ENCODE measurements around the gene ADAM12. TPM values are rescaled to one million over a fixed set of nuclear protein-coding genes. Genes with fewer than 3 reads are reported as not detected.

ADAM12 gene
- total and polyA plus RNA-seq, 2 of the 13 experiments (the other 11 are each of a cell fraction or from before 2014, with no cell fraction given) = not detected

DNA sequence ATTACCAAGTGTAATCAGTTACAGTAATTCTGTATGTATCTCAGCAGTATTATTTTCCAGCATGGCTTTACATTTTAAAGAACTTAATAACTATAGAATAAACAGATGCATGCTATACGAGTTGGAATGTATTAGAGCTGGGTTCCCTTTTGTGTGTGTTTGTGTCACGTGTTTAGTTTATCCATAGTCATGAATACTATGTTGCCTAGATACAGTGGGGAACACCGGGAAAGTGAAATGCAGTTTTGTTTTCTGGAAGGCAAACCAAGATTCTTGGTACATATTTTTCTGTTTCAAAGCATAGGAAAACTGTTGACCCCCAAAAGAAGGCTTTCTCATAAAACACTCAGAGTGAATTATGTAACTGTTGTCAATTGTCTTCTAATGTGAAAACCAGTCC lies 372.9 kb downstream of the ADAM12 start (continued):
- TF ChIP-seq, protein P1, sequence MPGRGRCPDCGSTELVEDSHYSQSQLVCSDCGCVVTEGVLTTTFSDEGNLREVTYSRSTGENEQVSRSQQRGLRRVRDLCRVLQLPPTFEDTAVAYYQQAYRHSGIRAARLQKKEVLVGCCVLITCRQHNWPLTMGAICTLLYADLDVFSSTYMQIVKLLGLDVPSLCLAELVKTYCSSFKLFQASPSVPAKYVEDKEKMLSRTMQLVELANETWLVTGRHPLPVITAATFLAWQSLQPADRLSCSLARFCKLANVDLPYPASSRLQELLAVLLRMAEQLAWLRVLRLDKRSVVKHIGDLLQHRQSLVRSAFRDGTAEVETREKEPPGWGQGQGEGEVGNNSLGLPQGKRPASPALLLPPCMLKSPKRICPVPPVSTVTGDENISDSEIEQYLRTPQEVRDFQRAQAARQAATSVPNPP (CRISPR knock-in tag; IDR thresholded peaks at IDR 0.05) = no peak
- no peak for TF ChIP-seq NR2F6 (IDR thresholded peaks at IDR 0.05)
- TF ChIP-seq NR2F6 (CRISPR knock-in tag; IDR thresholded peaks at IDR 0.05) = no peak
- TF ChIP-seq PCBP1 (IDR thresholded peaks at IDR 0.05; ENCODE audit: borderline replicate concordance, low read depth, low read length) = no peak
- no peak for TF ChIP-seq CHD2 (IDR thresholded peaks at IDR 0.05; ENCODE audit: low read depth, low read length)
- no peak for TF ChIP-seq WIZ (CRISPR knock-in tag; IDR thresholded peaks at IDR 0.05)
- no peak for TF ChIP-seq NFE2 (CRISPR knock-in tag; IDR thresholded peaks at IDR 0.05)
- TF ChIP-seq, protein P2, sequence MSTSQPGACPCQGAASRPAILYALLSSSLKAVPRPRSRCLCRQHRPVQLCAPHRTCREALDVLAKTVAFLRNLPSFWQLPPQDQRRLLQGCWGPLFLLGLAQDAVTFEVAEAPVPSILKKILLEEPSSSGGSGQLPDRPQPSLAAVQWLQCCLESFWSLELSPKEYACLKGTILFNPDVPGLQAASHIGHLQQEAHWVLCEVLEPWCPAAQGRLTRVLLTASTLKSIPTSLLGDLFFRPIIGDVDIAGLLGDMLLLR (CRISPR knock-in tag; IDR thresholded peaks at IDR 0.05) = no peak
- TF ChIP-seq, protein P3, sequence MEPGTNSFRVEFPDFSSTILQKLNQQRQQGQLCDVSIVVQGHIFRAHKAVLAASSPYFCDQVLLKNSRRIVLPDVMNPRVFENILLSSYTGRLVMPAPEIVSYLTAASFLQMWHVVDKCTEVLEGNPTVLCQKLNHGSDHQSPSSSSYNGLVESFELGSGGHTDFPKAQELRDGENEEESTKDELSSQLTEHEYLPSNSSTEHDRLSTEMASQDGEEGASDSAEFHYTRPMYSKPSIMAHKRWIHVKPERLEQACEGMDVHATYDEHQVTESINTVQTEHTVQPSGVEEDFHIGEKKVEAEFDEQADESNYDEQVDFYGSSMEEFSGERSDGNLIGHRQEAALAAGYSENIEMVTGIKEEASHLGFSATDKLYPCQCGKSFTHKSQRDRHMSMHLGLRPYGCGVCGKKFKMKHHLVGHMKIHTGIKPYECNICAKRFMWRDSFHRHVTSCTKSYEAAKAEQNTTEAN (CRISPR knock-in tag; conservative IDR thresholded peaks at IDR 0.05) = no peak

DNA sequence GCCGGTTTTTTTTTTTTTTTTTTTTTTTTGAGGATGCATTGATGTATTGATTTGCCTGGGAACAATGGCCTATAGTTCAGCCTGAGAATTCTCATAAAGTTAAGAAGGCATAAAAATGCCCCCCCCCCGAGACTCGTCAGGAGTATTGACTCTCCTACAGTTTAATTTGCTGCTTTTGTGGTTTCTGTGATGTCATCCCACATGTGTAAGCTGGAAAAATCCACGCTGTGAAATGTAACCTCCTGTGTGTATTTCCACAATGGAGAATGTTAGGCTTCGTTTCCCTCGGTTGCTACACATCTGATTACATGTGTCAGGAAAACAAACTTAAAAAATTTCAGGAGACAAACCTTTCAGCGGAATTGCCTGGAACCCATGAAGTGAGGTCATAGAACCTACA lies 374.0 kb downstream of the ADAM12 start:
- in situ Hi-C loops (cut with HindIII; ENCODE audit: extremely low pct_ligation_motif_present, low pct_unique_long_range_greater_than_20kb) = no loop called here

More for the DNA sequence above, 374.0 kb downstream of the ADAM12 start:
- Histone ChIP-seq H3K79me2 (ENCODE audit: insufficient read depth, low read length) (no peaks in the 10 kb centered on the region), H3K4me3 (replicated peaks in 1 of 3; ENCODE audit: insufficient read depth in 1 of 3, low read depth in 2 of 3, low read length in 3 of 3) (no peak overlapping the region), H3K9ac (ENCODE audit: insufficient read depth, low read depth, low read length) (no peak overlapping the region), H3K4me2 (ENCODE audit: low read depth, low read length) (no peak overlapping the region), H3K9me3 (ENCODE audit: low read length) (no peaks in the 10 kb centered on the region), H2AFZ (ENCODE audit: low read length) (no peak overlapping the region), H3K36me3 (replicated peaks in 1 of 2; ENCODE audit: control insufficient read depth in 1 of 2, insufficient read depth in 2 of 2, low read length in 2 of 2) (no peaks in the 10 kb centered on the region), H3K27ac (ENCODE audit: extremely low read length, insufficient read depth, low read length) (no peak overlapping the region), H3K27me3 (ENCODE audit: control insufficient read depth in 1 of 2, insufficient read depth in 2 of 2, low read length in 2 of 2) (peaks cover 0 to 6% of the 10 kb centered on the region in 2 experiments; a peak in 2 of 5 replicates), H3K4me1 (ENCODE audit: insufficient read depth, low read length) (no peaks in the 10 kb centered on the region), H4K20me1 (ENCODE audit: insufficient read depth, low read length) (no peaks in the 10 kb centered on the region)
- intact Hi-C loops (cut with micrococcal nuclease; ENCODE audit: unreplicated experiment) = no loop called here
- ATAC-seq (no peak), FAIRE-seq (no peak), DNase-seq (ENCODE audit: low spot score) (no peak)
- no TSS peak for BruUV-seq (replicated peaks)
- POLR2A ChIA-PET = no interaction called here
- CTCF ChIA-PET (ENCODE audit: low intra/inter-chr PET ratio, low total read pairs) = no interaction called here
- 15% methylated on average over 7 of the region's 7 CpGs for WGBS (ENCODE audit: low lambda C conversion rate)
- TF ChIP-seq NKX3-1 (CRISPR knock-in tag; IDR thresholded peaks at IDR 0.05) = no peak
- TF ChIP-seq CREB1 (IDR thresholded peaks at IDR 0.05) = peak; percentile 14; the same call in 1 of the 2 replicates
- TF ChIP-seq CREB1 (CRISPR knock-in tag; IDR thresholded peaks at IDR 0.05) = no peak
